Measurements from ENCODE around the gene SLC5A9.

SLC5A9 gene

GRCh38 chr1:48222501-48223242 is at the start of gene SLC5A9:
Gene SLC5A9 (plus strand): TSS chr1:48222716. CDS start chr1:48222737, 21 bp downstream.
- no peak for TF ChIP-seq CTCF (IDR thresholded peaks at IDR 0.05; ENCODE audit: low read depth, low read length, missing control alignments)
- no peak for DNase-seq (ENCODE audit: extremely low read depth, low read depth)
- H3K4me3 ChIP-seq (replicated peaks; ENCODE audit: low read depth, low read length): no peak within 1 kb of the TSS

GRCh38 chr1:48175116-48175515 is 47.4 kb upstream of the SLC5A9 start:
- H3K4me3 ChIP-seq (replicated peaks; ENCODE audit: low read depth, low read length): no peak overlapping the region
- no peak for TF ChIP-seq CTCF (IDR thresholded peaks at IDR 0.05; ENCODE audit: low read depth, low read length, missing control alignments)
- no peak for DNase-seq (ENCODE audit: extremely low read depth, low read depth)

- H3K4me3 ChIP-seq (replicated peaks; ENCODE audit: low read depth, low read length): no peak overlapping the region
- TF ChIP-seq CTCF (IDR thresholded peaks at IDR 0.05; ENCODE audit: low read depth, low read length, missing control alignments): no peak
- no peak for DNase-seq (ENCODE audit: extremely low read depth, low read depth)
Measured at GRCh38 chr1:48177257-48177656, 45.3 kb upstream of the SLC5A9 start.

GRCh38 chr1:48181669-48182367 is 40.7 kb upstream of the SLC5A9 start:
- no peak for TF ChIP-seq CTCF (IDR thresholded peaks at IDR 0.05; ENCODE audit: low read depth, low read length, missing control alignments)
- H3K4me3 ChIP-seq (replicated peaks; ENCODE audit: low read depth, low read length): no peak overlapping the region
- DNase-seq (ENCODE audit: extremely low read depth, low read depth): no peak

GRCh38 chr1:48182439-48182838 is 40.1 kb upstream of the SLC5A9 start:
- TF ChIP-seq CTCF (IDR thresholded peaks at IDR 0.05; ENCODE audit: low read depth, low read length, missing control alignments): no peak
- DNase-seq (ENCODE audit: extremely low read depth, low read depth): no peak
- no peak overlapping the region for H3K4me3 ChIP-seq (replicated peaks; ENCODE audit: low read depth, low read length)

- TF ChIP-seq CTCF (IDR thresholded peaks at IDR 0.05; ENCODE audit: low read depth, low read length, missing control alignments): no peak
- no peak overlapping the region for H3K4me3 ChIP-seq (replicated peaks; ENCODE audit: low read depth, low read length)
- DNase-seq (ENCODE audit: extremely low read depth, low read depth): no peak
Measured at GRCh38 chr1:48186306-48186839, 36.1 kb upstream of the SLC5A9 start.
